ENCODE measurements around the gene USH2A. TPM values are rescaled to one million over a fixed set of nuclear protein-coding genes. Genes with fewer than 3 reads are reported as not detected.

The USH2A gene
- total RNA-seq, 4 donors from 2014 or later: under 0.01 to 1.9 (median under 0.01) TPM

GRCh38 chr1:216123446-216124191 is 299.6 kb downstream of the USH2A start:
- no peaks in the 10 kb centered on the region for H3K27me3 ChIP-seq
- no peak overlapping the region for H3K4me3 ChIP-seq
- no peaks in the 10 kb centered on the region for H3K36me3 ChIP-seq
- no peaks in the 10 kb centered on the region for H3K9me3 ChIP-seq
- 3% methylated on average over 2 of the region's 2 CpGs for WGBS
- TF ChIP-seq EP300 (IDR thresholded peaks at IDR 0.05): no peak
- no peak for TF ChIP-seq POLR2A (IDR thresholded peaks at IDR 0.05; ENCODE audit: low read depth)
- no peak for TF ChIP-seq CTCF (IDR thresholded peaks at IDR 0.05)
- no peak overlapping the region for H3K27ac ChIP-seq (replicated peaks in 1 of 4)
- intact Hi-C loops (cut with DNase I): no loop called here
- DNase-seq (ENCODE audit: extremely low spot score): no peak
- H3K4me1 ChIP-seq: no peaks in the 10 kb centered on the region

- H3K9me3 ChIP-seq: no peaks in the 10 kb centered on the region
- no peak overlapping the region for H3K27ac ChIP-seq (replicated peaks in 1 of 4)
- no peaks in the 10 kb centered on the region for H3K4me1 ChIP-seq
- H3K27me3 ChIP-seq: no peaks in the 10 kb centered on the region
- intact Hi-C loops (cut with DNase I): no loop called here
- WGBS: 57% methylated on average over 2 of the region's 2 CpGs
- TF ChIP-seq CTCF (IDR thresholded peaks at IDR 0.05): peak in 1 of 3 experiments; percentile 11
- no peak for TF ChIP-seq POLR2AphosphoS5 (IDR thresholded peaks at IDR 0.05)
- TF ChIP-seq EP300 (IDR thresholded peaks at IDR 0.05): no peak
- no peak for TF ChIP-seq POLR2A (IDR thresholded peaks at IDR 0.05; ENCODE audit: low read depth)
- no peaks in the 10 kb centered on the region for H3K36me3 ChIP-seq
- H3K4me3 ChIP-seq: no peak overlapping the region
- no peak for DNase-seq (ENCODE audit: extremely low spot score)
Measured at GRCh38 chr1:216119600-216119999, 303.6 kb downstream of the USH2A start.

GRCh38 chr1:216114180-216114579 is 309.1 kb downstream of the USH2A start:
- no peaks in the 10 kb centered on the region for H3K36me3 ChIP-seq
- H3K4me1 ChIP-seq: no peaks in the 10 kb centered on the region
- no peaks in the 10 kb centered on the region for H3K27me3 ChIP-seq
- TF ChIP-seq POLR2A (IDR thresholded peaks at IDR 0.05; ENCODE audit: low read depth): no peak
- TF ChIP-seq POLR2AphosphoS5 (IDR thresholded peaks at IDR 0.05): no peak
- no peaks in the 10 kb centered on the region for H3K9me3 ChIP-seq
- intact Hi-C loops (cut with DNase I): no loop called here
- no peak for DNase-seq (ENCODE audit: extremely low spot score)
- H3K4me3 ChIP-seq: no peak overlapping the region
- no peak overlapping the region for H3K27ac ChIP-seq (replicated peaks in 1 of 4)

- H3K4me1 ChIP-seq: no peaks in the 10 kb centered on the region
- TF ChIP-seq POLR2A (IDR thresholded peaks at IDR 0.05; ENCODE audit: low read depth) (no peak), CTCF (IDR thresholded peaks at IDR 0.05) (no peak), EP300 (IDR thresholded peaks at IDR 0.05) (no peak), POLR2AphosphoS5 (IDR thresholded peaks at IDR 0.05) (no peak)
- no peak overlapping the region for H3K27ac ChIP-seq (replicated peaks in 1 of 4)
- intact Hi-C loops (cut with DNase I): no loop called here
- 82% methylated on average over 4 of the region's 4 CpGs for WGBS
- no peak for DNase-seq (ENCODE audit: extremely low spot score)
- no peaks in the 10 kb centered on the region for H3K9me3 ChIP-seq
- H3K27me3 ChIP-seq: no peaks in the 10 kb centered on the region
- no peaks in the 10 kb centered on the region for H3K36me3 ChIP-seq
- H3K4me3 ChIP-seq: no peak overlapping the region
Measured at GRCh38 chr1:216113181-216113580, 310.1 kb downstream of the USH2A start.

- H3K4me1 ChIP-seq: no peaks in the 10 kb centered on the region
- H3K4me3 ChIP-seq: no peak overlapping the region
- H3K36me3 ChIP-seq: no peaks in the 10 kb centered on the region
- H3K9me3 ChIP-seq: no peaks in the 10 kb centered on the region
- no peak for TF ChIP-seq POLR2AphosphoS5 (IDR thresholded peaks at IDR 0.05)
- TF ChIP-seq CTCF (IDR thresholded peaks at IDR 0.05): no peak
- TF ChIP-seq POLR2A (IDR thresholded peaks at IDR 0.05; ENCODE audit: low read depth): no peak
- no peak for TF ChIP-seq EP300 (IDR thresholded peaks at IDR 0.05)
- 83% methylated on average over 2 of the region's 2 CpGs for WGBS
- H3K27me3 ChIP-seq: no peaks in the 10 kb centered on the region
- no peak overlapping the region for H3K27ac ChIP-seq (replicated peaks in 1 of 4)
- intact Hi-C loops (cut with DNase I): no loop called here
- DNase-seq (ENCODE audit: extremely low spot score): no peak
Measured at GRCh38 chr1:216111842-216112241, 311.4 kb downstream of the USH2A start.
